Caco-2 (cell line): Measurements from ENCODE around the gene LAPTM5. TPM values are rescaled to one million over a fixed set of nuclear protein-coding genes. Genes with fewer than 3 reads are reported as not detected.

ENCODE experiments used
- BruUV-seq: library from RNA; stranded (reverse); fragments of 400-500 nt; replicated peaks from 2 replicates; lab custom pipeline; 2021; lab: Mats Ljungman, UMichigan
- CTCF ChIA-PET: fragments of 300-600 bp; sonication (Branson Sonifier 250); formaldehyde crosslinking; loops from one replicate; lab custom pipeline; 2022; ENCODE audit warnings: antibody characterized with exemption; lab: Charles Lee
- POLR2A ChIA-PET: fragments of 300-600 bp; sonication (Branson Sonifier 250); formaldehyde crosslinking; loops from one replicate; lab custom pipeline; 2022; ENCODE audit warnings: antibody characterized with exemption; lab: Charles Lee
- DNase-seq, 2 experiments: peaks; one replicate each; pipeline versions ENCODE4 v3.0.0 to v3.0.0-alpha.2; 2020 to 2022
- H3K27me3 ChIP-seq: replicated peaks from 2 replicates; pipeline ENCODE4 v1.6.0; 2011; ENCODE audit warnings: low read length; ENCODE audit not compliant: control insufficient read depth, insufficient read depth
- H3K36me3 ChIP-seq: 2 replicates; pipeline ENCODE4 v1.5.1; 2011; ENCODE audit warnings: low read length; ENCODE audit not compliant: control insufficient read depth, insufficient read depth
- H3K4me1 ChIP-seq: fragments of 250-450 bp; sonication (Bioruptor Pico); 2 replicates; pipeline ENCODE4 v1.5.1; 2020; ENCODE audit warnings: mild to moderate bottlenecking
- H3K4me3 ChIP-seq: 2 replicates; pipeline ENCODE4 v1.5.1; 2011; ENCODE audit warnings: low read depth, mild to moderate bottlenecking, control low read depth, low read length
- H3K9me3 ChIP-seq: fragments of 250-450 bp; sonication (Bioruptor Pico); 2 replicates; pipeline ENCODE4 v1.5.1; 2020; ENCODE audit warnings: mild to moderate bottlenecking, moderate library complexity
- H3K27ac Mint-ChIP-seq: one replicate; pipeline ENCODE4 v1.8.0; 2022; ENCODE audit warnings: mixed read lengths; ENCODE audit not compliant: unreplicated experiment
- H3K27me3 Mint-ChIP-seq: one replicate; pipeline ENCODE4 v1.8.0; 2022; ENCODE audit warnings: mixed read lengths; ENCODE audit not compliant: insufficient read depth, unreplicated experiment
- H3K36me3 Mint-ChIP-seq: one replicate; pipeline ENCODE4 v1.8.0; 2022; ENCODE audit warnings: mild to moderate bottlenecking, mixed read lengths; ENCODE audit not compliant: insufficient read depth, unreplicated experiment
- H3K4me1 Mint-ChIP-seq: one replicate; pipeline ENCODE4 v1.8.0; 2022; ENCODE audit warnings: low read depth, mixed read lengths; ENCODE audit not compliant: unreplicated experiment
- H3K4me3 Mint-ChIP-seq: one replicate; pipeline ENCODE4 v1.8.0; 2022; ENCODE audit warnings: mild to moderate bottlenecking, moderate library complexity, mixed read lengths; ENCODE audit not compliant: unreplicated experiment
- H3K9me3 Mint-ChIP-seq: one replicate; pipeline ENCODE4 v1.8.0; 2022; ENCODE audit warnings: mixed read lengths; ENCODE audit not compliant: unreplicated experiment
- CTCF ChIP-seq, 2 experiments: fragments of 200-600 bp in 1 of 2; IDR thresholded peaks; 1 replicate in 1 of 2; 2 replicates in 1 of 2; pipeline versions ENCODE4 v1.5.1 to v1.8.0; 2011 to 2022; ENCODE audit warnings: antibody characterized with exemption in 1 of 2, control low read depth in 1 of 2, inconsistent platforms in 1 of 2, low read depth in 1 of 2, low read length in 1 of 2, mild to moderate bottlenecking in 1 of 2, moderate library complexity in 1 of 2; ENCODE audit not compliant: insufficient read depth in 1 of 2, severe bottlenecking in 1 of 2, unreplicated experiment in 1 of 2
- intact Hi-C: fragments of 100-400 bp; cut with micrococcal nuclease; formaldehyde crosslinking; loops from one replicate; pipeline ENCODE4 v1.10.0; 2022; ENCODE audit not compliant: unreplicated experiment
- total RNA-seq: library from RNA; stranded (reverse); gene quantifications from 2 replicates; pipeline ENCODE4 v1.2.3, GENCODE V29; 2022

LAPTM5 gene
- total RNA-seq, 1 experiment from 2014 or later = not detected

- no peaks in the 10 kb centered on the region for H3K27me3 ChIP-seq
- POLR2A ChIA-PET = no interaction called here
- H3K27ac Mint-ChIP-seq = no peak overlapping the region
- H3K4me3 ChIP-seq = no peak overlapping the region
- H3K27me3 Mint-ChIP-seq = peaks cover 12% of the 10 kb centered on the region
- TF ChIP-seq CTCF (IDR thresholded peaks at IDR 0.05; ENCODE audit: insufficient read depth in 1 of 2, low read depth in 1 of 2, low read length in 1 of 2, severe bottlenecking in 1 of 2, unreplicated experiment in 1 of 2) = no peak
- intact Hi-C loops = loop anchor here (10.0 kb wide), 1 partner anchor 354 kb away; no protein-coding TSS in a partner anchor
- no peaks in the 10 kb centered on the region for H3K4me1 ChIP-seq
- no TSS peak for BruUV-seq
- CTCF ChIA-PET = interaction anchor here (0.7 to 1.1 kb wide), 5 partner anchors 23 to 1469 kb away, joined by 3 to 5 read pairs (median 4); no protein-coding TSS in a partner anchor
- no peak for DNase-seq
- H3K4me1 Mint-ChIP-seq = no peaks in the 10 kb centered on the region
- H3K9me3 ChIP-seq = no peaks in the 10 kb centered on the region
- H3K36me3 Mint-ChIP-seq = no peaks in the 10 kb centered on the region
- no peak overlapping the region for H3K4me3 Mint-ChIP-seq
- H3K36me3 ChIP-seq = no peaks in the 10 kb centered on the region
- no peaks in the 10 kb centered on the region for H3K9me3 Mint-ChIP-seq
Observed at GRCh38 chr1:30708361-30708728, 49.2 kb downstream of the LAPTM5 start.

GRCh38 chr1:30707412-30708360, 49.9 kb downstream of the LAPTM5 start:
- Histone ChIP-seq H3K4me3 (no peak overlapping the region), H3K36me3 (no peaks in the 10 kb centered on the region), H3K4me1 (no peaks in the 10 kb centered on the region), H3K9me3 (no peaks in the 10 kb centered on the region), H3K27me3 (no peaks in the 10 kb centered on the region)
- Mint-ChIP-seq H3K4me3 (no peak overlapping the region), H3K27ac (no peak overlapping the region), H3K36me3 (no peaks in the 10 kb centered on the region), H3K27me3 (peaks cover 12% of the 10 kb centered on the region), H3K4me1 (no peaks in the 10 kb centered on the region), H3K9me3 (no peaks in the 10 kb centered on the region)
- DNase-seq = peak; percentile 65 to 78
- ChIA-PET POLR2A (no interaction called here), CTCF (interaction anchor here (0.7 to 1.1 kb wide), 5 partner anchors 23 to 1468 kb away, joined by 3 to 5 read pairs (median 4); no protein-coding TSS in a partner anchor)
- BruUV-seq = no TSS peak
- intact Hi-C loops = loop anchor here (10.0 kb wide), 1 partner anchor 353 kb away; no protein-coding TSS in a partner anchor
- peak; percentile 63 to 70 for TF ChIP-seq CTCF (IDR thresholded peaks at IDR 0.05; ENCODE audit: insufficient read depth in 1 of 2, low read depth in 1 of 2, low read length in 1 of 2, severe bottlenecking in 1 of 2, unreplicated experiment in 1 of 2)

- POLR2A ChIA-PET = no interaction called here
- Histone ChIP-seq H3K4me1 (no peaks in the 10 kb centered on the region), H3K27me3 (no peaks in the 10 kb centered on the region), H3K9me3 (no peaks in the 10 kb centered on the region), H3K4me3 (no peak overlapping the region), H3K36me3 (no peaks in the 10 kb centered on the region)
- no TSS peak for BruUV-seq
- H3K36me3 Mint-ChIP-seq = no peaks in the 10 kb centered on the region
- H3K27ac Mint-ChIP-seq = no peak overlapping the region
- intact Hi-C loops = loop anchor here (10.0 kb wide), 1 partner anchor 352 kb away; no protein-coding TSS in a partner anchor
- H3K4me3 Mint-ChIP-seq = no peak overlapping the region
- TF ChIP-seq CTCF (IDR thresholded peaks at IDR 0.05; ENCODE audit: insufficient read depth in 1 of 2, low read depth in 1 of 2, low read length in 1 of 2, severe bottlenecking in 1 of 2, unreplicated experiment in 1 of 2) = no peak
- CTCF ChIA-PET = no interaction called here
- no peaks in the 10 kb centered on the region for H3K4me1 Mint-ChIP-seq
- no peak for DNase-seq
- peaks cover 8% of the 10 kb centered on the region for H3K27me3 Mint-ChIP-seq
- no peaks in the 10 kb centered on the region for H3K9me3 Mint-ChIP-seq
Observed at GRCh38 chr1:30706528-30706927, 51.0 kb downstream of the LAPTM5 start.
